ENCODE data around the gene GLB1L2.

GLB1L2 gene

DNA sequence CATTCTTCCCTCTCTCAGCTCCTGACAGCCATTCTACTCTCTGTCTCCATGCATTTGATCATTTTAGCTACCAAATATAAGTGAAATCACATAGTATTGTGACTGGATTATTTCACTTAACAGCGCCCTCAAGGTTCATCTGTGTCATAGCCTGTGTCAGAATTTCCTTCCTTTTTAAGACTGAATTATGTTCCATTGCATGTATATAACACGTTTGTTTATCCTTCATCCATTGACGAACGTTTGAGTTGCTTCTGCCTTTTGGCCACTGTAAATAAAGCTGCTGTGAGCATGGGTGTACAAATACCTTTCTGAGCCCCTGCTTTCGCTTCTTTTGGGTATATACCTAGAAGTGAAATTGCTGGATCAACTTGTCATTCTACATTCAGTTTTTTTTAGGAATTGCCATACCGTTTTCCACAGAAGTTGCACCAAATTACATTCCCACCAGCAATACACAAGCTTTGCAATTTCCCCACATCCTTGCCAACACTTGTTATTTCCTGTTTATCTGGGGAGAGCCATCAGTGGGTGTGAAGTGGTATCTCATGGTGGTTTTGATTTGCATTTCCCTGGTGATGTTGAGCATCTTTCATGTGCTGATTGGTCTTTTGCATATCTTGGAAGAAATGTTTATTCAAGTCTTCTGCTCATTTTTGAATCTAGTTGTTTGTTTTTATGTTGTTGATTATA is 17.5 kb downstream of the GLB1L2 start:
- no peak for DNase-seq

DNA sequence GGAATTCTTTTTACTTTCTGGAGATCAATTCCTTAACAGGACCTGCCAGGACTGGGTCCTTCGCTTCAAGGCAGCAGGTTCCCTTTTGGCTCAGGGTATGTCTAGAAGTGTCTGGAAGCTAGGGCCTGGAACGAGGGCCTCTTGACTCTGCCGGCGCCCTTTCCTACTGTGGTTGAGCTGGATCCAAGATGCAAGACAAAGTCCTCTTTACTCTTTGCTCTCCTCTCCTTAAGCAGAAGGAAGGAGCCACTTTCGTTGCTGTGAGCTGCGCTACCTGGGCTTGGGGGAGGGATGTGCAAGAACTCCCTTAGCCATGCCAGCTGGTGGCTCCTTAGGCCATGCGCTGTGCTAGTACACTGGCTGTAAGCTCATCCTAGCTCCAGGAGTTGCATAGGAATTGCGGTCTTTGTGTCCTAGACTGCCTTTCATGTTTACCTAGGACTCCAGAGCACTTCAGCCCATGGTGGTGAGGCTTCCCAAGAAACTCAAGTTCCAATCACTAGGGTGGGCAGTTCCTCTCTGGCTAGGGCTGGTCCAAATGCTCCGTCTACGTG is 18.1 kb downstream of the GLB1L2 start:
- DNase-seq: no peak

DNA sequence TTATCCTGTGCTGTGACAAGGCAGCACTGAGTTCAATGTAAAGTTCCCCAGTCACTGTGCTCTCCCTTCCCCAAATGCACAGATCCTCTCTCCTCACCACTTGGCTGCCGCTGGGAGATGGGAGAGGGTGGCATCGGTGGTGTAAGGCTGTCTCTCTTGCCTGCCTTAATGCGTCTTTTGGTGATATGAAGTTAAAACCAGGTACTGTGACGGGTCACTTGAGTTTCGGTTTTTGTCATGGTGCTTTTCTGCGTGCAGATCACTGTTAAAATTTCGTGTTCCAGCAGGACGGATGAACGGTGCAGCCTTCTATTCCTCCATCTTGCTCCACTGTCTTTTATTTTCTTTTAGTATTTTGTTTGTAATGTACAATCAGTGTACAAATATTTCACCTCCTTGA is 18.6 kb downstream of the GLB1L2 start:
- DNase-seq: no peak

DNA sequence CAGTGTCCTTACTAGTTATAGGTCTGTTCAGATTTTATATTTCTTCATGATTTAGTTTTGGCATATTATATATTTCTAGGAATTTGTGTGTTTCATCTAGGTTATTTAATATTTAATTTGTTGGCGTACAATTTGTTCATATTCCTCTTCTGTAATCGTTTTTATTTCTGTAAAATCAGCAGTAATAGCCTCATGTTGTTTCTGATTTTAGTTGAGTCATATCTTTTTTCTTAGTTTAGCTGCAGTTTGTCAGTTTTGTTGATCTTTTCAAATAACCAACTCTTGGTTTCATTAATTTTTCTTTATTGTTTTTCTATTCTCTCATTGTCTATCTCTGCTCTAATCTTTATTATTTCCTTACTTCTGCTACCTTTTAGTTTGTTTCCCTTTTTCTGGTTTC is 20.3 kb downstream of the GLB1L2 start:
- DNase-seq: no peak

DNA sequence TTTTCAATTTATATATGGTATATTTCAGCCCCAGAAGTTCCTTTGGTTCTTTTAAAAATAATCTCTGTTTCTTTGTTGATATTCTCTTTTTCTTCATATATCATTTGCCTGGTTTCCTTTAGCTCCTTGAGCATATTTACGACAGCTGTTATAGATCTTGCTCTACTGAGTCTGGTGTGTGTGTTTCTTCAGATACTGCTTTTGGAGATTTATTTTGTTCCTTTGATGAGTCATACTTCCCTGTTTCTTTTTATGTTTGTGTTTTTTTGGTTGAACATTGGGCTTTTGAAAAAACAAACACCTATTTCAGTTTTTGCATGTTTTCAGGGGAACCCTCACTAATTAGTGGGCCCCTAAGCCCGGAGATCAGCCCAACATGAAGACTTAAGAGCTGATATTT is 23.3 kb downstream of the GLB1L2 start:
- DNase-seq: no peak

DNA sequence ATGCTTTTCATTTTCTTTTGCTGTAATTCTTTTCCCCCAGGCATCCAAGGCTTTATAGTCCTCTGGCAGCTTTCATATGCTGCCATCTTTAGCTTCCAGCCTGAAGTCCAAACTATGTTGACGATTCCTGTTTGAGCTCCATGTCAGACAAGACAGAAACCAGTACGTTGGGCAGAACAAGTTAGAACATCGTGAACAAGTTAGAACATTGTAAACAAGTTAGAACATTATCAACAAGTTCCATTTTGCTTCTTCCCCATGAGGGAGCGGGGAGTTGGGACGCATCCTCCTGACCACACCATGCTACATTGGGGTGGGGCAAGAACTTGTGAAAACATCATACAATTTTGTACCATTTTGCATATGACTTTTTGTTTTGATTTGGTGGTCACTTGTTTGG is 23.9 kb downstream of the GLB1L2 start:
- DNase-seq: no peak

DNA sequence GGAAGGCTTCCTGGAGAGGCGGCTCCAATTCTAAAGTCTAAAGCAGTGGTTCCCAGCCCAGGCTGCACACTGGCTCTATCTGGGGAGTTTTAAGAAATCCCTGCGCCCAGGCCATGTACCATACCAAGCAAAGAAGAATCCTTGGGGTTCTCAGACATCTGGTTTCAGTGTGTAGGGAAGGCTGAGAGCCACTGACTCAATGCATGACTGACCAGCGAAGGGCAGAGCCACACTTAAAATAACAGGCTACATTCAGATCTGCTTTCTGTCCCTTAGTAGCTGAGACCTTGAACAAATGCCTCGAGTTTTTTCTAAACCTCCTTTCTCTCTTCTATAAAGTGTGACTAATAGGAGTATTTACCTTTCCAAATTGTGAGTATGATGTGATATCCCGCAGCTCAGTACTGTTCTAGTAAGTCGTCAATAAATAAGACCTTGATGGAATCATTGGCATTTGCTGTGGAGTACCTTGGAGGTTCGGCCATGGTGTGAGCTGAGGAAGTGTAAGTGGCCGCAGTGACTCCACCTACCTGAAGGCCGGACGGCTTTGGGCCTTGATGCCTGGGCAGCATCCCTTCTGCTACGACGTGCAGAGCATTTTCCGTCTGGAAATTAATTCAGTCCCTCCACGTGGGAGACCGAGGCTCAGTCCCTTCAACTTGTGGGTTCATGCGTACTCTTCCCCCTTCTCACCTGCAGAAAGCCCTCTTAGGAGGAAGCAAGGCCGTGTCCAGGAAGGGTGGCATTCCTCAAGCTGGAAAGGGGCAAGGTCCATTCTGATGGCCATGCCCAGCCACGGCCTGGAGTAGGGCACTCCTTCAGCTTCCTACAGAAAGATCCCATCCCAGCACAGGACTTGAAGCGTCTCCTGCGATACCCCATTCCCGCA is 25.1 kb downstream of the GLB1L2 start:
- DNase-seq: no peak

DNA sequence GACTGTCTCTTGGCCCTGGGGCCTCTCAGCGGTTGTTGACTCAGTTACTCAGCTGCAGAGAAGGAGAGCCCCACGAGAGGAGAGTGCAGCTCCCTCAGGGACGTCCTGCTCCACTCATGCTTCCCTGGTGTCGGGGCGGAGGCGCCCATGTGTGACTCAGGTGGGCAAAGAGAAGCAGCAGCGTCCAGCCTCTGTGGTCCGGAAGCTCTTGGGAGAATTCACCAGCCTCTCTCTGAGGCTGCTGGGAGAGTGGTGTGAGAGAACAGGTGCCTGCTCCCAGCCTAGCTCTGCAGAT is 25.7 kb downstream of the GLB1L2 start:
- no peak for DNase-seq

DNA sequence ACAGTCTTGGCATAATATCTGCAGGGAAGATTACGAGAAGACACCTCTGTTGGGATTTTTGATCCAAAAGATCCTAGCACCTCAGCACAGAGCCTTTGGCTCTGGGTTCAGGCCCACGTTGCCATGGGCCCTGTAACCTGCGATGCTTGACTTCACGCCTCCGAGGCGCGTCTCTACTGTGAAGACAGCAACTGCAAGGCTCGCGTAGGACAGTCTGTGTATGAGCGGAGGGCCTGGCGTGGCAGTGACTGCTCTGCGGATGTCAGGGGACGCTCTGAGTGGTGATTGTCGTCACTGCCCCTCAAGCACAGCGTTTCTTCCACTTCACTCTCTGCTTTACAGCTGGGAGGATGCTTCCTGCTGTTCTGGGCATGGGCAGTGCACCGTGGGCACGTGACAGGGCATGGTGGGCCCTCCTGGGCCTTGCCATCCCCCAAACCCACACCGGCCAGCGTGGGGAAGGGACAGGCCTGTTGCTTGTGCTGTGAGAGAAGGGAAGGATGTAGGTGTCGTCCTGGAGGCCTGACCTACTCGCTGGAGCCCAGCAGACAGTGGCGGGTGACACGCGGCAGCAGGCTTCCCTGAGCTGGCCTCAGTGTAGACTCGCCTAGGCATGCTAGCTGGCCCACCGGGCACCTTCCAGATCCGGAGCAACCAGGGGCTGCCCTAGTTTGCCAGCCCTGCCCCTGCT is 26.5 kb downstream of the GLB1L2 start:
- DNase-seq: no peak

DNA sequence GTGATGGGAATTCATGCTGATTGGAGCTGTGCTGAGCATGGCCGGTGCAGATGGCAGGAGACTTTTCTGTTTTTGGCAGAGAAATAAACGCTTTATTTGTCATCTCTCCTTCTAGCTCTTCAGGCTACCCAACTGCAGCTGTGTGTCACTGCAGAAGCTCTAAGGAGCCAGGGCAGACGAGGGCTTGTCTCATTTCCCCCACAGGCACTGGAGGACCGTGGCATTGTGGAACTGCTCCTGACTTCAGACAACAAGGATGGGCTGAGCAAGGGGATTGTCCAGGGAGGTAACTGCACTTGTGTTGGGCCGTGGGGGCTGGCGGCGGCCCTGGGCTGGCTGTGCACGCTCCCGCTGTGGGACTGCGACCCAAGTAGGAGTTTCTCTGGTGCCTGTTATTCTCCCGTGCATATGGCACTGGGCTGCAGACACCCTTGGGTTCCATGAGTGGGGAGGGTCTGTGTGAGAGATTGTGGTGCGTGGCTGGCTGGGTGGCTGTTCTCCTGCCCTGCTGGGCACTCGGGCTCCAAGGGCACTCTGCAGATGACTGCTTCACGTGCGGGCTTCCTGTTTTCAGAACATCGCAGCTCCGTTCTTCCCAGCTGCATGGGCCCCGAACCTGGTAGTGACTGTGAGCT is 27.2 kb downstream of the GLB1L2 start:
- no peak for DNase-seq

DNA sequence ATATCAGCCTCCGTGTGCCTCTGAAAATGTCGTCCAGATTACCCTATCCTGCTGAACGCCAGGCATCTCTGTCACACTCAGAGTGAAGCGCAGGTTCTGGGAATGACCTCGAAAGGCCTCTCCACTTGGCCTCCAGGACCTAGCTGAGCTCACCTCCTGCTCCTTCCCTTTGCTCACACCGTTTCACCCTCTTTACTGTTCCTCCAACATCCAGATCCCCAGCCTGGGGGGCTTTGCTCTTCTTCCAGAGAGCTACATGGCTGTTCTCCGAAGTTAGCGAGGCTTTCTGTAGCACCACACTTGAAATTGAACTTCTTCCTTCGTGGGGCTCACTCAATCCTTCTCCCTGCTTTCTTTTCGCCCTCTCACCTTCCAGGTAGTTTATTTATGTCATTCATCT is 27.9 kb downstream of the GLB1L2 start:
- no peak for DNase-seq

DNA sequence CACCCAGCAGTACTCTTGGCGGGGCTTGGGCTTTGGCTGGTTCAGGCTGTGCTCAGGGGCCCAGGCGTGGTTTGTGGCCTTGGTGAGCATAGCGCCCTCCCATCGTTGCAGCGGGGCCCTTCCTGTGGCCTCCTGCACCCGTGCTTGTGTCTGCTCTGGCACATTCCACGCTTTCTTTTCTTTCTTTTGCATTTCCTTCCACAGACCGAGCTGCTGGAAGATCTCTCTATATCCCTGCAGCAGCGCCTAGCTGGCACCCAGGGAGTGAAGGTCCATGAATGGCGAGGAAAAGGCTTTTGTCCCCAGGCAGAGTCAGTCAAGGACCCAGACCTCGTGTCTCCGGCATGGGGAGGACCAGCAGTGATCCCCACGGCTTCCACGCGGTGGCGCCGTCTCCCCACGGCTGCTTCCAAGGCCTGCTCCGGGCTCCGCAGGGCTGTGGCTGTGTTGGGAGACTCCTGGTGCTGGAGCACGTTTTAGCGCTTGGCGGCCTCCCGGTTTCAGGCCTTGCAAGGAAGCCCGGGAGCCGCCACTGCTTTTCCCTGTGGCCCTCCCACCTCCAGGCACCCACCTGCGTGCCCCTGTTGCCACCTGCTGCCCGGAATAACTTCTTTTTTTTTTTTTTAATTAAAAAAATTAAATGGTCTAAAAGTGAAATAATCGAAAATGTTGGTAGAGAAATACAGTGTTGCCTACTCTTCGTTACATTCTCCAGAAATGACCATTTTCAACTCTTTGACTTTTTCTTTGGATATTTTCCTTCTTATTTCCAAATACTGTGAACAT is 28.5 kb downstream of the GLB1L2 start:
- peak; percentile 65 to 81 (median 71) for DNase-seq

DNA sequence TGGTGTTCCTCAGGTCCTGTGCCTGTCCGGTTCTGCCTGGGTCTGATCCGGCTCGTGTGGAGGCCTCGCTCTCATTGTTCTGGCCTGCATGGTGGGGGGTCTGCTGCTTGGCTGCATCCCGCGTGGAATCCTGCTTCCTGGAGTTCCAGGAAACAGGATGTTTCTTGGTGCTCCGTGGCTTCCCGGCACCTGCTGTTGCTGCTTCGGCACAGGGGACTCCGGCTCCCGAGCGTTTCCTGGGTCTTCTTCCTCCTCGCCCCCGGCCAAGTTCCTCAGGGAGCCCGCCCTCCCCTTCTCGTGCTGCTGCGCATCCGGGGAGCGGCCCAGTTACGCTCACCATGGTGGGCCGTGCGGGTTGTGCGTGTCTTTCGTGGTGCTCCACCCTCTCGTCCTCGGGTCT is 29.9 kb downstream of the GLB1L2 start:
- no peak for DNase-seq

DNA sequence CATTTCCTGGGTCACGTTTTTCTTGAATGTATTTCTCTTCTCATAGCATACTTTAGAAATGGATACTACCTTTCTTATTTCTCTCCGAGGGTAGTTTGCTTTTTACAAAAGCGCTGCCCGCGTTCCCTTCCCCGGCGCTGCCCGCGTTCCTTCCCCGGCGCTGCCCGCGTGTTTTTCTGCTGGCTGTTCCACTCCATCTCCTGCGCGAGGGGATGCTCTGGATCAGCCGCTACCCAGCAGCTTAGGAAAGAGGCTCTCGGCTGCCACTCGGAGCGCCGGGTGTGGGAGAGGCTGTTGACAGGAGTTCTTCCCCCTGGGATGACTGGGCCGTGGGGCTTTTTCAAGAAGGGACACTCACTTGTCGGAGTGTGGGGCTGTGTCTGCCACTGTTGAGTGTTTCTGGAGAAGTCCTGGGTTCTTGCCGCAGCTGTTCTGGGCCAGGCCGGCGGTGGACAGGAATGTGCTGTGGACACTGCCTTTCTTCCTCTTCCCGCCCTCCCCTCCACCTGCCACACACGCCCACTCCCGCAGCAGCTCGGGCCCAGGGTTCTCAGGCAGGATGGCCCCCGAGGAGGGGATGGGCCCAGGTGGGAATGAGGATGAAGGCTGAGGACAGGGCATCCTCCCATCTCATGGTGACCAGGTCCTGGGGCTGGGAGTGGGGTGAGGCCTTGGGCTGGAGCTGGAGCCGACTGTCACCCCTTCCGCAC is 30.6 kb downstream of the GLB1L2 start:
- DNase-seq: no peak

DNA sequence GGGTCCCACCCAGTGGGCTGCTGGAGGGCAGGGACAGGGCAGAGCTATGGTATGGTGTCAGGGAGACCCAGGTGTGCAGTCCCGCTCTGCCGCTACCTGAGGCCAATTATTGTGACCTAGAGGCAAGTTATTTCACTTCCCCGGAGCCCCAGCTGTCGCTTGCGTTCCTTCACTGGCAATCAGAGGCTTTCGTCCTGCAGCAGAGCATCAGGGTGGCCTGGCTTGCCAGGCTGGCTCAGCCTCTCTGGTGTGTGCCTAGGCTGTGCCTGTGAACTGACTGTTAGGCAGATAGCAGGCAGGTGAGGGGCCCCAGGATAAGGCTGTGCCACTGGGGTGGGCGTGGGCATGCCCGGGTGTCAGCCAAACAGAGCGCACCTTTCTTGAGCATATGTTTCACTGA is 31.4 kb downstream of the GLB1L2 start:
- no peak for DNase-seq

DNA sequence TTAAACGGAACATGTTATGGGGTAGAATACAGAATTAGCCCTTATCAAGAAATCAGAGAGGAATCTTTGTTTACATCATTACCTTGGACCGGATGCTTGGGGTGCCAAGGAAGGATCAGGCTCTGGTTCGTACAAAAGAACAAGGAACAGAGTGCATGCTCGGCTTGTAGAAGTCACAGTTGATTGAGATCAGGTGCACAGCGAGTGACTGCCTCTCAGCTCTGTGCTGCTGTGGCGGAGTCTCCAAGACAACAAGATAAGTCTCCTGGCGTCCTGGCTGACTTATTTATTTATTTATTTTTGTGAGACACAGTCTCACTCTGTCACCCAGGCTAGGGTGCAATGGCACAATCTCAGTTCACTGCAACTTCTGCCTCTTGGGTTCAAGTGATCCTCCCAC is 31.8 kb downstream of the GLB1L2 start:
- DNase-seq: no peak

DNA sequence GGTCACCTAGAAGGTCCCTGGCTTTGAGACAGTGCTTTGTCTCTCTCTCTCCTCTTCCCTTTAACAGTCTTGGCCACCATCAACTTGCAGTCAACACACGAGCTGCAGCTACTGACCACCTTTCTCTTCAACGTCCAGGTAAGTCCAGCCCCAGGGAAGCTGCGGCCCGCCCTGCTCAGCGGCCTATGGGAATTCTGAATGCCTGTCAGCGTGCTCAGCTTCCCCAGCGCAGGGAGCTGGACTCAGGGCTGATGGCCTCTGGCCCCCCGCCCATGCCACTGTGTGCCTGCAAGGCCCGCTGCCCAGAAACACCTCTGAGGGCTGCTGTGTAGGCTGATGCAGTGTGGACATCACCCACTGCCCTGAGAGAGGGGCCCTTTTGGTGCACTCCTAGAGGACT is 32.5 kb downstream of the GLB1L2 start:
- DNase-seq: no peak

DNA sequence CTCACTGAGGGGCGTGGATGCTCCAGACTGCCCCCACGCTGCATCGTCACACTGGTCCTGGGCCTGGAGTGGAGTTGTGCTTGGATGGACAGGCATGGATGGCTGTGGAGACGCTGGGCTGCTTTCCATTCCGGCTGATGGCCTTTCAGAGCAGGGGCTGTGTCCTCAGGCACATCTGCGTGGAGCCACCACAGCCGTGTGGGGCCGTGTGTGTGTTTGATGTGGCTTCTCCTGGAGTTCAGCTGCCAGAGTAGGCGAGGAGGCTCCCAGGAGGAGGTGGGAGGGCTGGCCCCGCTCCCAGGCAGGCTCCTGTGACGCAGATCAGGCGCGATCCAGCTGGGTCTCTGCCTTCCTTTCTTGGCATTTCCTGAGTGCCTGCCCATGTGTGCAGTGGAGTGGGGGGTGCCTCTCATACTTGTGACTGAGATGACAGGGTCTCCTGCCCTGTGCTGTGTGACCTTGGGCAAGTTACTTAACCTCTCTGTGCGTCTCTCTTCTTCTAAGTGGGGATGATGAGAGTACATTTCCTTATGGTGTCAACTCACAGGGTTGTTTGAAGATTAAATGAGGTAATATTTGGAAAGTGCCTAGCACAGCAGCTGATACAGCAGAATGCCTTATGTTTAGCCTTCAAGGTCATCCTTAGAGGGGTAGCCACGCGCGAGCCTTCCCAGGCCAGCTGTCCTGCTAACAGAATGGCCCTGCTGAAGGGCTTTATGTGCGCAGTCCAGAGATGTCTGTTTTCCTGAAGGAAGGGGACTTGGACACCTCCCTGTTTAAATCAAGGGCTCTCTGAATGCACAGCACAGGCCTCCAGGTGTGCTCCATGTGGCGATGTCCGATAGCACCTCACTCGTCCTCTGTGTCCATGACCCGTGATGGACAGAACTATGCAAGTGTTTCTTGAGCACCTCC is 33.5 kb downstream of the GLB1L2 start:
- DNase-seq: no peak

DNA sequence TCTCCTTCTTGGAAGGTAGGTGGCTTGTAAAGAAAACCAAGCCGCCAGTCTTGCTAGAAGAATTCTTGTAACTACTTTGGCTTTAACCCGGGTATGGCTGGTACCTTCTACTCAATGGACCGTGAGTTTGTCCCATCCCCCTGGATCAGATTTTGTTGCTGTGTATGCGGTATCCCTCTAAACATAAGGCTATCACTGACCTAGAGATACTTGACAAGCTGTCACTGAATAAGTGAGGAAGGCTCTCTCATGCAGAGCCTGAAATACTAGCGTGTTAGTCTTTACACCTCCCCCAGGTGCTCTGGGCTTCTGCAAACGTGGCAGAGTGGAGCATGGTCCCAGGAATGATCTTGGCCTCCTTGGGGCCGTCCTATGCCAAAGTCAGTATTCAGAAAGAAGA is 34.5 kb downstream of the GLB1L2 start:
- no peak for DNase-seq

DNA sequence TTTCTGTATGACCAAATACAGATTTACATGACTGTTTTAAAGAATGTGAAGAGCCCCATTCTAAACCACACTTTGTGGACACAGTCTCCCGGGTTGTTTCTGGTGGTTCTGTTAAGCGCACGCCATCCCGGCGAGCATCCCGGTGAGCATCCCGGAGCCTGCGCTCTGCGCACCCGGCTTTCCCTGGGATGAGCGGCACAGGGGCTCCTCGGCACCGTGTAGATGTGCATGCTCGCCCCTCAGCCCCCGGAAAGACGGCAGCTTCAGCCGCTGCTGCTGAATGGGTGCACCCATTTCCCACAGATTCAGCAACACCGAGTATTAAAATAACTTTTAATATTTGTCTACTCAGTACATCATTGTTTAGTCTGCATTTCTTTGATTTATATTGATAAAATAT is 36.0 kb downstream of the GLB1L2 start:
- no peak for DNase-seq
